HepG2 (cell line): Measurements from ENCODE around the gene TRAP1.

Experiments
- KDM3A ChIP-seq: IDR thresholded peaks from 2 replicates; pipeline ENCODE4 v1.6.1; 2018; ENCODE audit warnings: low read depth, missing compliant biosample characterization
- SRF ChIP-seq: IDR thresholded peaks from 2 replicates; pipeline ENCODE4 v1.6.1; 2011; ENCODE audit warnings: mild to moderate bottlenecking, low read depth, low read length, moderate library complexity
- ZFP82 ChIP-seq: sonication (generic); formaldehyde crosslinking; IDR thresholded peaks from 2 replicates; pipeline ENCODE4 v1.5.1; 2020; ENCODE audit warnings: mild to moderate bottlenecking, missing genetic modification reagents, borderline replicate concordance
- TF ChIP-seq, protein P1 (sequence below): sonication (generic); formaldehyde crosslinking; IDR thresholded peaks from 2 replicates; pipeline ENCODE4 v1.5.0; 2020; ENCODE audit warnings: mild to moderate bottlenecking, missing genetic modification reagents, moderate library complexity

DNA sequence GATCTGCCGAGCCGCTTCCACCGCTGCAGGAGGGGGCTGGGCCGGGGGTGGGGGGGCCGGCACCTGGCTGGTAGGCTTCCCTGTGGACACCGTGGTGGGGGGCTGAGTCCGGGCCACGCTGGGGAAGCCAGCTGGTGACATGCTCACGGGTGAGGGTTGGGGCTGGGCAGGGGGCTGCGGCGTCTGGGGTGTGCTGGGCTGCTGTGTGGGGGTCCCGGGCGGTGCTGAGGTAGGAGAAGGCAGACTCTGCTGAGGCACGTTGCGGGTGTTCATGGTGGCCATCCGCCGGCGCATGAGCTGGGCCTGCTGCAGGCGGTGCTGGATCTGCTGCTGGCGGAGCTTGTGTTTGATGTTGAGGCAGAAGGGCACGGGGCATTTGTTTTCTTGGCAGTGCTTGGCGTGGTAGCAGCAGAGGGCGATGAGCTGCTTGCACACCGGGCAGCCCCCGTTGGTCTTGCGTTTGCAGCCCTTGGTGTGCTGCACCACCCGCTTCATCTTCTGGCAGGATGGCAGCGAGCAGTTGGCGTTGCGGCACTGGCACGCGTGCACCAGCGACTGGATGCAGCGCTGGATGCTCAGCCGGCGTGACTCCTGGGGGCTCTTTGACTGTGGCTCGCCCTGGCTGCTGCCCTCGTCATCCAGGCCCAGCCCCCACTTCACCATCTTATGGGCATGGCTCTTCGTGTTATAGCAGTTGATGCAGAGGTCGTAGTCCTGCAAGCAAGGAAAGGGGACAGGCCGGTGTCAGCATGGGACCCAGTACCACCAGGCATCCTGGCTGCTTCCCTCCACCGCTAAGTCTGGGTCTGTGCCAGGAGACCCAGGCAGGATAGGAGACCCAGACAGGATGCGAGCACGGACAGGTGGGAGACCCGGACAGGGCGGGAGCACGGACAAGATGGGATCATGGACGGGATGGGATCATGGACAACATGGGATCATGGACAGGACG is 12.1 kb upstream of the TRAP1 start:
- no peak for TF ChIP-seq KDM3A (CRISPR knock-in tag)
- no peak for TF ChIP-seq SRF
- TF ChIP-seq, protein P1, sequence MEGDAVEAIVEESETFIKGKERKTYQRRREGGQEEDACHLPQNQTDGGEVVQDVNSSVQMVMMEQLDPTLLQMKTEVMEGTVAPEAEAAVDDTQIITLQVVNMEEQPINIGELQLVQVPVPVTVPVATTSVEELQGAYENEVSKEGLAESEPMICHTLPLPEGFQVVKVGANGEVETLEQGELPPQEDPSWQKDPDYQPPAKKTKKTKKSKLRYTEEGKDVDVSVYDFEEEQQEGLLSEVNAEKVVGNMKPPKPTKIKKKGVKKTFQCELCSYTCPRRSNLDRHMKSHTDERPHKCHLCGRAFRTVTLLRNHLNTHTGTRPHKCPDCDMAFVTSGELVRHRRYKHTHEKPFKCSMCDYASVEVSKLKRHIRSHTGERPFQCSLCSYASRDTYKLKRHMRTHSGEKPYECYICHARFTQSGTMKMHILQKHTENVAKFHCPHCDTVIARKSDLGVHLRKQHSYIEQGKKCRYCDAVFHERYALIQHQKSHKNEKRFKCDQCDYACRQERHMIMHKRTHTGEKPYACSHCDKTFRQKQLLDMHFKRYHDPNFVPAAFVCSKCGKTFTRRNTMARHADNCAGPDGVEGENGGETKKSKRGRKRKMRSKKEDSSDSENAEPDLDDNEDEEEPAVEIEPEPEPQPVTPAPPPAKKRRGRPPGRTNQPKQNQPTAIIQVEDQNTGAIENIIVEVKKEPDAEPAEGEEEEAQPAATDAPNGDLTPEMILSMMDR (CRISPR knock-in tag): no peak
- TF ChIP-seq ZFP82 (CRISPR knock-in tag): no peak
